B cell (primary cell): ENCODE data around the gene MAP7D2.

Source experiments
- EZH2 ChIP-seq: IDR thresholded peaks from 2 replicates; pipeline ENCODE4 v1.6.1; 2012; ENCODE audit warnings: borderline replicate concordance, low read depth, mild to moderate bottlenecking, moderate library complexity, low read length; ENCODE audit not compliant: insufficient read depth, poor library complexity, severe bottlenecking
- TF ChIP-seq, protein P1 (sequence below): fragments of 200-600 bp; IDR thresholded peaks from one replicate; pipeline ENCODE4 v1.8.0; 2022; ENCODE audit warnings: antibody characterized with exemption, mild to moderate bottlenecking

DNA sequence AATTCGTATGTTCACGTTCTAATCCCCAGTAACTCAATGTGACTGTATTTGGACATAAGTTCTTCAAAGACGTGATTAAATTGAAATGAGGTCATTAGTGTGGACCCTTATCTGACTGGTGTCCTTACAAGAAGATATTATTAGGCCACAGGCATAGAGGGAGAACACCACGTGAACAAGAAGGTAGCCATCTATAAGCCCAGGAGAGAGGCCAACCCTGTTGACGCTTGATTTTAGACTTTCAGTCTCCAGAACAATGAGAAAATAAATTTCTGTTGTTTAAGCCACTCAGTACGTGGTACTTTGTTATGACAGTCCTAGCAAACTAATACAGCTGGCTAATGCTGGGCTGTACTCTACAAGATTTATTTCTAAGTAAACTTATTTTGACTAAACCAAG is 26.4 kb upstream of the MAP7D2 start:
- TF ChIP-seq EZH2, result no peak
- TF ChIP-seq, protein P1, sequence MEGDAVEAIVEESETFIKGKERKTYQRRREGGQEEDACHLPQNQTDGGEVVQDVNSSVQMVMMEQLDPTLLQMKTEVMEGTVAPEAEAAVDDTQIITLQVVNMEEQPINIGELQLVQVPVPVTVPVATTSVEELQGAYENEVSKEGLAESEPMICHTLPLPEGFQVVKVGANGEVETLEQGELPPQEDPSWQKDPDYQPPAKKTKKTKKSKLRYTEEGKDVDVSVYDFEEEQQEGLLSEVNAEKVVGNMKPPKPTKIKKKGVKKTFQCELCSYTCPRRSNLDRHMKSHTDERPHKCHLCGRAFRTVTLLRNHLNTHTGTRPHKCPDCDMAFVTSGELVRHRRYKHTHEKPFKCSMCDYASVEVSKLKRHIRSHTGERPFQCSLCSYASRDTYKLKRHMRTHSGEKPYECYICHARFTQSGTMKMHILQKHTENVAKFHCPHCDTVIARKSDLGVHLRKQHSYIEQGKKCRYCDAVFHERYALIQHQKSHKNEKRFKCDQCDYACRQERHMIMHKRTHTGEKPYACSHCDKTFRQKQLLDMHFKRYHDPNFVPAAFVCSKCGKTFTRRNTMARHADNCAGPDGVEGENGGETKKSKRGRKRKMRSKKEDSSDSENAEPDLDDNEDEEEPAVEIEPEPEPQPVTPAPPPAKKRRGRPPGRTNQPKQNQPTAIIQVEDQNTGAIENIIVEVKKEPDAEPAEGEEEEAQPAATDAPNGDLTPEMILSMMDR, result no peak
